ENCODE data around the gene KIAA1328.
"Not testable (repeated sequence)": the region's sequence is repeated elsewhere in the genome, so short reads cannot be mapped to it uniquely, and the experiment has no call there.

Gene KIAA1328

DNA sequence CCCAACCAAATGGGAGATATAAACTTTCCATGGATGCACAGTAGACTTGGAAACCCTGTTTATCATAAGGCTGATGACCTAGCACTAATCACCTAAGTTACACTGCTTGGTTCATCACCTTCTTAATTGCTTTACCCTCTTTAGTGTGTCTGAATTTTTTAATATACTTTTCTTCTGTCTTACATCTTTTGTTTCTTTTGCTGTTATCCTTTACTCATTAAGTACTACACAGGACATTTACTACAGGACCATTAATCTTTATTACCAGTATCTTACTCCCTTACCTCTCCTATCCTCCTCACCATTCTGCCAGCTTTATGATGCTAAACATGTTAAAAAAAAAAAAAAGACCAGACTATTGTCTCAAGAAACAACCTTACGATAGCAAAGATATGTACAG lies 333.6 kb downstream of the KIAA1328 start:
- no peak for DNase-seq

DNA sequence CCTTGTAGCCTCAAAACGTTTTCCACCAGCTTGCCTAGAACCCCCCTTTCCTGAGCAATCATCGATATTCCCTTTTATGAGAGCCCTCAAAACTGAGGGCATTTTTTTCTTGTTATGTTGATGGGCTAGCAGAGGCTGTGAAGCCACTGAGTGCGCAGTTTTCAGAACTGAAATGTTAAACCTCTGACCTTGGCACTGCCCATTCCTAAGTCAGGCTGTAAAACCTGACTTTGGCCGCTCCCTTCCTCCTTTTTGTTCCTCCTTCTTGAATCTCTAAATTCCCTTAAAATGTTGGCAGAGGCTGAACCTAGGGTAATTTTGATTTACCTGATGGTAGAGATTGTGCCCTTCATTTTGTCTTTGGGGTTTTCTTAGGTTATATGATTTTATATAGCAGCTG lies 334.2 kb downstream of the KIAA1328 start:
- no peak for DNase-seq

DNA sequence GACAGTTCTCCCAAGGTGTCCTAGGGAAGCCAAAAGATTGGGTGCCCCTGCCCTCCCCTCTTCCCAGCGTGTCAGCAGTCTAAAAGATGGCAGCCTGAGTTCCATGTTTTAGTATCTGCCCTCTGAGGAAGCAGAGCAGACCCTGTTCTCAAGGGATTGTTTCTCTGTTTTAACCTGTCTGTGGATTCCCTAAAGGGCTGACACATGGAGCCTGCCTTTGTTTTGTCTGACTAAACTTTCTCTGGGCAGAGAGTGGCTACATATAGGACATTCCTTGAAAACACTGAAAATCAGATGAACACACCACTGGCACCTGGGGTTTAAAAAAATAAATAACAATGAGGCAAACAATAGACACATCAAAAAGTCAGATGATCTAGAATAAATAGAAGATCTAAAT lies 337.6 kb downstream of the KIAA1328 start:
- no peak for DNase-seq

DNA sequence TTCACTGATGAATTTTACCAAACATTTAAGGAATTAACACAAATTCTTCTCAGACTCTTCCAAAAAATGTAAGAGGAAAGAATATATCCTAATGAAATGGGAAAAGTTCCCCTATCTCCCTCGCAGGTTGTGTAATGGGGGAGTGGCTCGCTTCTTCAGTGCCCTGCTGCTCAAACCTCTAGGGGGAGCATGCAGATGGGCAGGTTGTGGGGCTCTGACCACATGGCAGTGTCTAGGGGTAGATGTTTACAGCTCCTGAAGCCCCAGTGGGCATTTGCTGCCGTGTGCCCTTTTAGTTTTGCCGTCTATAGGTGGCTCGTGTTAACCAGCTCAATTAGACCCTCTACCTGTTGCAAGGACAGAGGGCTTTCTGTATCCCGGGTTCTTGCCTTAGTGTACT lies 338.0 kb downstream of the KIAA1328 start:
- not testable (repeated sequence) for DNase-seq

DNA sequence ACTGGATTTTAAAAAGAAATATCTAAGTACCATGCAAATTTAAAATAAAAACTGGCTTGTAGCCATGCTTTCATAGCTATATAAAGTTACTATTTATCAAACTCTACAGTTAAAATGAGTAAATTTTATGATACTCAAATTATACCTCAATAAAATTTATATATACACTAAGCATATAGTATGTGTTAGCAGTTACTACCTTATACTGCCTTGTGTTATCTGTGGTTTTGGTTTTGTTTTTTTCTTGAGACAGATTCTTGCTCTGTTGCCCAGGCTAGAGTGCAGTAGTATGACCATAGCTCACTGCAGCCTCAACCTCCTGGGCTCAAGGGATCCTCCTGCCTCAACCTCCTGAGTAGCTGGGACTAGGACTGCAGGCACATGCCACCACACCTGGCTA lies 342.1 kb downstream of the KIAA1328 start:
- no peak for DNase-seq

DNA sequence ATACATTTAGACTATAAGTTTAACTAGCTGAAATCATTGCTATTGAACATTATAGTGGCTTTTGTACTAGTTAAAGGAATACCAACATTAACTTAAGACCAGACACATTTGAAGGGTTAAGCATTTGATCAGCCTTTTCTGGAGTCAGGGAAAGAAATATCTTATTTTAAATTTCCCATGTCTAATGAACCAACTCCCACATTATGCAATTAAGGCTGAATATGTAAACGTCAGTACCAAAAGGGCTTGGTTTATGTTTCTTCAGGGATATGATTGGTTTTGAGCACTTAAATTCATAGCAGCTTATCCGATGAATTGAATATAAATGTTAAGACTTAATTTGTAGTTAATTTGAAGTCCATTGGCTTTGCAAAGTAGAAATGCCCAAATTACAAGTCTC lies 344.5 kb downstream of the KIAA1328 start:
- DNase-seq = no peak

DNA sequence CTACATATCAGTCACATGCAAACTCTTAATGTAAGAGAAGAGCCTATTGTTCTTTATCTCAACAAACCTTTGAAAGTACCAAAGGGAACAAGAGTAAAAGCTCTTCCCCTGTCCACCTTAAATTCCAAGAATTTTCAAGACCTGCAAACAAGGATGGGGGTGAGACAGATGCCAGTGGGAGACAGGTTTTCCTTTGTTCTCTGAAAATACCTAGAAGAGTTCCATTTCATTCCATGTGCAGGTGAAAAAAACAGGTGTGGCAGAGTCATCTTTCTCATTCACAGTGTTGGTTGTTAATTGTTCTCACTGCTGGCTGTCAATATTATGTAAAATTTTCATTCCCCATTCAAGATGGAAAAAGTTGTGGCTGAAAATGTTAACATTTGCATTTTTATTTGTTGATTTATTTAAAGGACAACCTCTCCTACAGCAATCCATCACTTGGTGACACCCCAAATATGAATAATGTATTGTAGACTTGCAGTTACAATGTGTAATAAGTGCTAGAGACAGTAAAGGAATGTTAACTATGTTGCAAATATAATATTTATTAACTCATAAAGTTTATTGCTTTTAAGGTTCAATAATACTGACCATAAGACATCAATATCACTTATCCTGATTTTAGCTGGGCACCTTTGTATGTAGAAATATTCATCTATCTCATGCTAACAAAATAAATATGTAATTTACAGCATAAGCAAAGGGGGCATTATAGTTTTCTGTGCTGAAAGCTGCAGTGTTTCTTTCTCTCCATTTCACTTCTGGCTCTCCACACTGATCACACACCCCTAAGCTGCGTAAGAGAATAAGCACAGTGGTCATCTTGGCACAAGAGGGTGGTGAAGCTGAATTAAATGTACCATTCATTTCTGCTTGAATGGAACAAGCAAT lies 347.0 kb downstream of the KIAA1328 start:
- no peak for DNase-seq

DNA sequence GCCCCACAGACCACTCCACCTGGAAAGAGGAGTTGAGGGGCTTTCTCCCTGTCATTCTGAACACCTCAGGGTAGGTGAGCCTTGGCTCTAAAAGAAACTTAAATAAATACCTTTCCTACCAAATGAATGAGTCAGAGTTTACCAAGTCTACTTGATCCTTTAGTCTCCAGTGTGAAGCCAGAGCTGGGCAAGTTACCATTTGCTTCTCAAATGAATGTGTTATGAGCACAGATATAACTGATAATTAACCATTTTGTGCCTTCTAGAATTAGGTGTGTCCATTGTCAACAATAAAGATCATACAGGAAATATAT lies 347.7 kb downstream of the KIAA1328 start:
- DNase-seq = no peak

DNA sequence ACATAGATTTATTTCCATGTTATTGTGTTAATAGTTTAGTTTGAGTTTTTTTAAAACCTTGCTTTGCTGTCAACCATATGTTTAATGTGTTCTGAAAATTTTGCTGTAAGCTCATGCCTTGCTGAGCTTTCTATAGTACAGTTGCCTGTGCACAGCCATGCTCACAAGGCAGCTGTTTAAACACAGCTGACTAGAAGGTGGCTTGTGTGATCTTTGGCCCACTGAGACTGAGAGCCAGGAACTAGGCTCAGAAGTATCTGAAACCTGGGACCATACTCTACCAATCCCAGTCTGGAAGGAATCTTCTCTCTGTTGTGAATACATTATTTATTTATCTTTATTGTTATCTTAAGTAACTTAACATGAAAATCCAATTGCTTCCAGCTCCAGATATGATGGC lies 350.5 kb downstream of the KIAA1328 start:
- no peak for DNase-seq

DNA sequence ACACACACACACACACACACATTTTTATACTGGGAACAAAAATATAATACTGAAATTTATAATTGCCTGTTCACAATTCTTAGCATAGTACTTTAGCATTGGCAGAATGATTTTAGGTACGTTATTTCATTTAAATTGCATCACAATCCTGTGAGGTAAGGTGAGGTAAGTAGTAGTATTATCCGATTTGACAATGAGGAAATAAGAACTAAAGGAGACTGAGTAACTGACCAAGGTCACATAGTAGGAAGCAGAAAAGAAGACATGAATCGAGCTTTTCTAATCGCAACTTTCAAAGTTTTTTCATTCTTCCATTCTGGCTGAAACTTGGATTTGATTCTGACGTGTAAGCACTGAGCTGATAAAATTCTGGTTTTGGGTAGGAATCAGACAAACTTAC lies 351.2 kb downstream of the KIAA1328 start:
- no peak for DNase-seq

DNA sequence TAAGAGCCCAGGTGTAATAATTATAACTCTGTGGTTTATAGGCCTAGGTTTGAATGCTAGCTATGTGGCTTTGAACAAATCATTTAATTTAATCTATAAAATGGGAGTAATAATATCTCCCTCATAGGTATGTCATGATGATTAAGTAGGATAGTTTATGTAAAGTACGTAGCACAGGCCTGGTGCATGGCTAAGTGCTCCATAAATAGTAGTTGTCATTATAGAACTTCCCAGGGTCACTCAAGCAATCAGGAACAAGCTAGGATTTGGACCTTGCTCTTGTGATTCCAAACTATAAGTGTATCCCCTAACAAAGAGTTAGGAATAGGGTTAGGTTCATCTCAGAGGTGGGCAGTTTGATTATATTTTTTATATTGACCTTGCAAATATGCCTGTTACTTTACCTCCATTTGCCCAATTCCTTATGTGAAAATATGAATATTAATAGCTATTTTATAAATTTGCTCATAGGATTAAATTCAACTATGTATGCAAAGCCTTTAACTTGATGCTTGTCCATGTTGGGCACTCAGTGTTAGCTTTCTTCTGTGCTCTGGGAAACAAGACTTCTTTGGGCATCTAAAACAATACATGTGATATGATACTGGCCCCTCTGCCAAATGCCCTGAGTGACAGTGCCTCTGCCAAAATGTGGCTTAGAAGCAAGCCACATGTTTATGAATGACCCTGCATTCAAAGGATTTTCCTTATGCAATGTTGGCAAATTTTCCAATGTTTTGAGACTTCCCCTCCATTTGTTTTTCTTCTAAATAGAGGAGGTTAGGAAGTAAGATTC lies 353.6 kb downstream of the KIAA1328 start:
- no peak for DNase-seq

DNA sequence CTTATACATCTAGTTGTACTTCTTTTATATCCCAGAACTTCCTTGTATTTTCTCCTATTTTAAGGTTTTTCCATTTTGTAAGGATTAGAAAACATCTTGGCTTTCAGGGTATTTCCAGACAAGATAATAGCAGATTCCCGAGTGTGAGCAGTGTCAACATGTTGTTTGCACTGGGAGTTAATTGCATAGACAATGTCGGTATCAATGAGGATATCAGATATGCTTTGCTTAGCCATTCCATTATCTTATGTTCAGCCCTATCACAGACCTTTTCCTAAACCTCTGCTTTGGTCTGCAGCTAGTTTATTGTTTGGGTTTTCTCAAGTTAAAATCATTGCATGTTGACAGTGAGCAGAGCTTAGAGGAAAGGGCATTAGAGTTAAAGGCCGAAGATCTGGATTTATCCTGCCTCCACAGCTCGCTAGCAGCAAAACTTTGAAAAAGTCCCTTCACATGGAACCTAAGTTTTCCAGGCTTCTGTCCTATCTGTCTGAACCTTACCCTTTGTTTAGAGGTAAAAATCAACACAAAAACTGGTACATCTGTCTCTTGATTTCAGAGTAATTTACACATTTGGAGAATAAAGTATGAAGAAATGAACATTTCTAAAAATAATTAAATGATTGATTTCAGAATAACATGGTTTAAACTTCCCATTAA lies 355.4 kb downstream of the KIAA1328 start:
- DNase-seq = no peak

DNA sequence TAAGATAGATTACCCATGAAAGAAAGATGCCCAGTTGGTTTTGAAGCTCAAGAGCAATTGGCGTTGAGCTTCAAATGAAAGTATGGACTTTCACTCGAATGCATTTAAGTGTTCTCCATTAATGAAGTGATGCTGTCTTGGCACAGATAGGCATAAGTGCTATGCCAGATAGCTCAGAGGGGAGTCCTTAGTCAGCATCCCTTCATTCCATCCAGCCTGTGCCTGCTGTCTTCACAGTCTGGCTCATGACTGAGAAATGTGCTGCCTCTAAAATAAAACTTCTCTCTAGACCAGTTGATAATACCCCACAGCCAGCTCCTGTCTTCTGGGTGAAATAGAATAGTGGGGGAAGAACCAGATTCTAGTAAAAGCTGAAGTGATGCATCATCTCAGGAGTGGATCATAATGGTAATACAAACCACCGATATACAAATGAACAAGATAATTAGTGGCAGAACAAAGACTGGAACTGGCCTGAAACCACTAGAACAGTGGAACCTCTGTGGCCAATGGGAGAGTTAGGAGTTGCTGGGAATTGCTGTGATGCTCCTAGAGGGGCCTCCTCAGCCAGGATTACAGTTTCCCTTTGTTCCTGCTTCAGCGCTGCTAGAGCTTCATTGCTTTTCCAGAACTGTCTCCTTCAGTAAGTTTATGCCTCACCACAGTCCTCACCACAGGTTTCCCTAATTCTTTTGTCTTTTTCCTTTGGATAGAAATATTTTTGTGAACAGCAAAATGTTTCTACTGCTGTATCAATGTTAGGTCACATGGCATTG lies 359.3 kb downstream of the KIAA1328 start:
- DNase-seq = no peak

DNA sequence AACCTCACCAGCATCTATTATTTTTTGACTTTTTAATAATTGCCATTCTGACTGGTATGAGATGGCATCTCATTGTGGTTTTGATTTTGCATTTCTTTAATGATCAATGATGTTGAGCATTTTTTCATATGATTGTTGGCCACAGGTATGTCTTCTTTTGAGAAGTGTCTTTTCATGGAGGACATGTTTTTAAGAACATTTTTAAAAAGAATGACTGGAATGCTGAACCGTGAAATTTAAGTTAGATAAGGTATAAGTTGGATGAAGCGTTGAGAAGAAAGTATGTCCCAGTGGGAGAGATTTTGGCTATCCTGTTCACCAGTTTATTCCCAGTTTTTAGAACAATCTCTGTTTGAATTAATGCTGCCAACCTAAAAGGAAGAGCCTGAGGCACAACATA lies 370.8 kb downstream of the KIAA1328 start:
- no peak for DNase-seq

DNA sequence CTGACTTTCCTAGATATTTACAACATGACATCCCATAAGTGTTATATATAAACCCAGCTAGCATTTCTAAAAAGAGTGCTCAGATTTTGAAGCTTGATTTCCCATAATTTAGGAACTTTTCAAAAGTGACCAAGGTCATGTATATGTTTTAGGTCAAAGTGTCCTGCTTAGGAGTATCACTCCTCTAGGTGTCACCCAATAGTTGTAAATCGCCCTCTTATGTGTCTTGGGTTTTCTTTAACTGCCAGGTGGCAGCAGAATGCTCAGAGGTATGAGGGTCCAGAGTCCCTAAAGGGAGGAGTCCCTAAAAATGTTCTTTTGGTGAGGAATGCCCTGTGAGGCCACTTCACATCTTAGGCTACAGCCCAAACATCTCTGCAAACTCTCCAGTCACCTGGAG lies 378.4 kb downstream of the KIAA1328 start:
- no peak for DNase-seq

DNA sequence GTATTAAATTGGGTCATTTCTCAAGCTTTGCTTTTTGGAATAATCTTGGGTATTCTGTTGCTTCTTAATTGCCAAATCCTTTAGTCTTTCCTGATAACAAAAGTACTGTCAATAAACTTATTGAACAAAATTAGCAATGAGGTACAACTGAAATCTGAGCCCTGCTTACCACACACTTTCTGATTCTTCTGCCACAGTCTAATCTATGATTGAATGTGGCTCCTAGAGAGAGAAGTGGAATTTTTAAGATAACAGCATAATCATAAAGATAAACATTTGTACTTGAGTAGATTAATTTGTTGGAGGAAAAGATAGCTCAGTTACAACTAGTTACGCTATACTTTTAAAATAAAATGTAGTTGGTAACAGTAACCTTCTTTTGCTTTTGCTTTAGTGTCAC lies 381.9 kb downstream of the KIAA1328 start:
- DNase-seq = no peak

DNA sequence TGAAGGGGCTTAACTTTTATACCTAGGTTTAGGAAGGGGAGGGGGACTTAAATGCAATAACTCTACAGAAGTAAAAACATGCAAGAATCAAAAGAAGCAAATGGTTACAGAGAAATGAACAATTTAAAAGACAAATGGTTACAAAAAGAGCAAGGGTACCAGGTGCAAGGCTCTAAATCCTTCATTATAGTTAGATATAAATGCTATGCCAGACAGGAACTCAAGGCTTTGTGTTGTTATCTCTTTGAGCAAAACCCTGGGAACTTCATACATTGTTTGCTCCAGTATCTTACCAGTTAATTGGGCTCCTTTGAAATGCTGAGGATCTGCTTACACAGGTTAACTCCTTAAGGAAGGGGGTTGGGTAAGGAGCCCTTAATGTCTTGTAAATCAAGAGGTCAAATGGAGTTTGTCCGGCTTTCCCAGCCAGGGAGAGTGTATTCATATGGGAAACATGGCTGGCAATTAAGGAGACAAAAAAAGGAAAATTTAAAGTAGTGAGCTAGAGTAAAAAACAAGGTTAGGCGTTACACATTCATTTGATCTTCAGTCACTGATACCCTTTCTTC lies 389.2 kb downstream of the KIAA1328 start:
- no peak for DNase-seq

DNA sequence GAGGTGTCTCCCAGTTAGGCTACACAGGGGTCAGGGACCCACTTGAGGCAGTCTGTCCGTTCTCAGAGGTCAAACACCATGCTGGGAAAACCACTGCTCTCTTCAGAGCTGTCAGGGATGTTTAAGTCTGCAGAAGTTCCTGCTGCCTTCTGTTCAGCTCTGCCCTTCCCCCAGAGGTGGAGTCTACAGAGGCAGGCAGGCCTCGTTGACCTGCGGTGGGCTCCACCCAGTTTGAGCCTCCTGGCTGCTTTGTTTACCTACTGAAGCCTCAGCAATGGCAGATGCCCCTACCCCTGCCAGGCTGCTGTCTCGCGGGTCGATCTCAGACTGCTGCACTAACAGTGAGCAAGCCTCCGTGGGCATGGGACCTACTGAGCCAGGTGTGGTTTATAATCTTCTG lies 390.3 kb downstream of the KIAA1328 start:
- DNase-seq = no peak

DNA sequence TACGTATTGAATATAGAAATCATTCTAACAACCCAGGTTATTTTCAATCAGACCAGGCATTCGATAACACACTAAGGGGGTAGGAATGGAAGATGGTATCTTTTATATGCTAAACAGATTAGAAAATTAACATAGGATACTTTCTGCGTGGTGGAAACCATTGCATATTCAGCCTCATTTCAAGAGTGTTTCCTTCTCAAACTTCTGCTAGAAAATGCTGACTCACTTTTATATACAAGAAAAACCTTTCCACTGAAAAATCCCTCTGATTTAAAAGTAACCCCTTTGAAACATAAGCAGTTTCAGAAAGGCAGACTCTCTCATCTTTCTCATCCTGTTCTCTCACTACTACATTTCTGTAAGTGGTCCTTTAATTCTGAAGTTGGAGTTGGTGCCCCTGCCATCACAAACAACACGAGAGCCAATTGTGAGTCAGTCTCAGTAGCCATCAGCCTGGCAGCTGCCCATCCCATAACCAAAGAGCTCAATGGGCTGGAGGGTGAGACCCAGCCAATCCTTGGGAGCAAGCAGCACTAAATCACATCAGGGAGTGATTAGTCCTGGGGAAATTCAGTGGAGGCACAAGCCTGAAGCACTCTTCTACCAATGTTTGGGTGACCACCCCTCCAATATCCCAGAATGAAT lies 393.5 kb downstream of the KIAA1328 start:
- no peak for DNase-seq

DNA sequence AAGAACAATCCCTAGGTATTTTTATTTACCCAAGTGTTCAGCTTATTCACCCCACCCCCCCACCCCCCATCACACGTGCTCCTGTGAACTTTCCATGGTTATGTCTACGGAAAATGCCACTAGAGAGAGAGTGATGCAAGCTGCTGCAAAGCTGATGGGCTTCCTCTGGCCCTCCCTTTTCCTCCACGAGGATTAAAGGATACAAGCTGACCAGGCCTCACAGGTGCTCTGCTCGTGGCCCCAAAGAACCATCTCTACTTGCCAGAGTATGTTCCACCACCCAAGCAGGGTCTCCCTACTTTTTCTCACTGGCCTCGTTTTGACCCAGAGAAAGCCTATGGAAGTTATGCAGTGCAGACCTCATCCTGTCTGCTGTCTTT lies 394.1 kb downstream of the KIAA1328 start:
- no peak for DNase-seq

DNA sequence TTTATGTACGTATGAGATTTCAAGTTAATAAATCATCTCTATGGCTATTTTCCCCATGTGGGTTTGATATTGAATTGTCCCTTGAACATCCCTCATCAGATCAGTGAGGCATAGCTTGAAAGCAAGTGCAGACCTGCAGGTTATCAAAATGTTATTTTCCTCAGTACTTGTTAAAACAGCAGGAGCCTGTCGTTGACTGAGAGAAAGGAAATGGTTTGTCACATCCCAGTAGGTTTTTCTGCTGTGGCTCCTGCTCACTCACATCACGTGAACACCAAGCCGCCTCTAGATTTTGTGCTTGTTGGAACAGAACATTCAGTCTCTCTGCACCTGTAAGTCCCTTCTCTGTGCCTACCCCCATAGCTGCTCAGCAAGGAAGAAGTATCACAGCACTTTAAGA lies 396.4 kb downstream of the KIAA1328 start:
- no peak for DNase-seq

DNA sequence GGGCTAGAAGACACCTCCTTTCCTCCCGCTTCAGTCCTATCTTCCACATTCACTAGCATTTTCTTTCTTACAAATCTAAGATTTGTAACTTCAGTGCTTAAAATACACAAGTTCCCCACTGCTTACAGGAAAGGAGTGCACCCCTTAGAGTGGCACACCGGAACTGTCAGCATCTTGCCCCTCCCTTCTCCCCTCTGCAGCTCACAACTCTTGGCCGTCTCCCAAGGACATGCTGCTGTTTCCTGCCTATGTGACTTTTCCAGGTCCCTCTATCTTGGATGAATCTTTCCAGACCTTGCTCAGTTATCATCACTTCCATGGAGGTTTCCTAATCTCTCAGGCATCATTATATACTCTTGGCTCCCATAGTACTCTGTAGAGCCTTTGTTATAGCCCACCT lies 401.8 kb downstream of the KIAA1328 start:
- no peak for DNase-seq

All from stimulated activated naive CD4-positive, alpha-beta T cell treated with Interleukin-2 at 50 U/mL for 16 hours (primary cell).